ENCODE results near the gene PLA2G3. TPM values are rescaled to one million over a fixed set of nuclear protein-coding genes. Genes with fewer than 3 reads are reported as not detected.

The PLA2G3 gene
- total and polyA plus RNA-seq, 2 donors (not counting 3 experiments of a cell fraction or from before 2014, with no cell fraction given): 0.75 to 0.84 TPM

- no peak overlapping the region for H3K27ac ChIP-seq (ENCODE audit: insufficient read depth, low read depth, low read length)
- CTCF ChIA-PET: interaction anchor here (1.1 to 7.5 kb wide), 6 partner anchors 11 to 166 kb away, joined by 3 to 231 read pairs (median 40); partner anchors contain the start of gene RNF185
- POLR2A ChIA-PET: no interaction called here
Observed at GRCh38 chr22:31106001-31106571, 34.2 kb downstream of the PLA2G3 start.

More at GRCh38 chr22:31106001-31106571, 34.2 kb downstream of the PLA2G3 start:
- BruUV-seq (replicated peaks): no TSS peak
- Histone ChIP-seq H3K9ac (replicated peaks; ENCODE audit: extremely low read depth, insufficient read depth, low read length) (no peak overlapping the region), H2AFZ (ENCODE audit: low read depth, low read length) (no peak overlapping the region), H3K9me3 (replicated peaks; ENCODE audit: control insufficient read depth, insufficient read depth, low read length) (no peaks in the 10 kb centered on the region), H3K4me3 (replicated peaks in 1 of 3; ENCODE audit: insufficient read depth in 1 of 3, low read depth in 1 of 3, low read length in 3 of 3) (no peak overlapping the region), H3K4me2 (ENCODE audit: insufficient read depth, low read length) (no peak overlapping the region), H3K79me2 (ENCODE audit: control insufficient read depth, insufficient read depth, low read length) (no peaks in the 10 kb centered on the region), H3K27me3 (ENCODE audit: control insufficient read depth in 2 of 2, insufficient read depth in 2 of 2, low read length in 2 of 2) (no peaks in the 10 kb centered on the region), H3K36me3 (ENCODE audit: control insufficient read depth in 2 of 2, extremely low read depth in 1 of 2, insufficient read depth in 2 of 2, low read length in 2 of 2) (peaks cover 4 to 12% of the 10 kb centered on the region in 2 experiments), H3K4me1 (ENCODE audit: control insufficient read depth, extremely low read depth, insufficient read depth, low read length) (peaks cover 11% of the 10 kb centered on the region), H4K20me1 (replicated peaks; ENCODE audit: control insufficient read depth, extremely low read depth, insufficient read depth, low read length) (no peaks in the 10 kb centered on the region), H3K9me1 (replicated peaks; ENCODE audit: control insufficient read depth, extremely low read depth, insufficient read depth, low read length) (no peaks in the 10 kb centered on the region)
- intact Hi-C loops (cut with micrococcal nuclease): no loop called here
- FAIRE-seq (no peak), DNase-seq (ENCODE audit: low read depth, low spot score) (no peak)
- TF ChIP-seq GATA2 (IDR thresholded peaks at IDR 0.05; ENCODE audit: insufficient read depth, insufficient read length, low read depth, low read length) (no peak), MYC (IDR thresholded peaks at IDR 0.05; ENCODE audit: low read depth, low read length) (no peak), CTCF (IDR thresholded peaks at IDR 0.05; ENCODE audit: extremely low read depth in 1 of 2, insufficient read depth in 1 of 2, low read depth in 1 of 2, low read length in 2 of 2) (peak in 1 of 2 donors; percentile 7), JUN (IDR thresholded peaks at IDR 0.05; ENCODE audit: borderline replicate concordance, insufficient read depth, insufficient read length, low read depth) (no peak), EZH2 (IDR thresholded peaks at IDR 0.05; ENCODE audit: borderline replicate concordance, low read depth, low read length, severe bottlenecking) (no peak)
- dilution Hi-C loops (cut with MboI; ENCODE audit: extremely low pct_ligation_motif_present, low sequenced_read_pairs): no loop called here
